MM.1S (cell line): ENCODE measurements around the gene HOXD9.

Source experiments
- DNase-seq: peaks from one replicate; pipeline ENCODE4 v3.0.0-alpha.2; 2015
- H2AFZ ChIP-seq: fragments of 300-600 bp; sonication (generic); 2 replicates; pipeline ENCODE4 v1.6.0; 2016; ENCODE audit warnings: antibody characterized with exemption, low read length
- H3F3A ChIP-seq: fragments of 300-600 bp; sonication (generic); 2 replicates; pipeline ENCODE4 v1.6.1; 2016; ENCODE audit warnings: mild to moderate bottlenecking, antibody characterized with exemption, low read length, moderate library complexity, mixed read lengths; ENCODE audit not compliant: insufficient read depth
- H3K27ac ChIP-seq: fragments of 300-600 bp; sonication (generic); 2 replicates; pipeline ENCODE4 v1.5.1; 2016; ENCODE audit warnings: mild to moderate bottlenecking, low read length
- H3K27me3 ChIP-seq: fragments of 300-600 bp; sonication (generic); replicated peaks from 2 replicates; pipeline ENCODE4 v1.6.0; 2016; ENCODE audit warnings: low read length; ENCODE audit not compliant: insufficient read depth
- H3K36me3 ChIP-seq: fragments of 300-600 bp; sonication (generic); replicated peaks from 2 replicates; pipeline ENCODE4 v1.6.1; 2016; ENCODE audit warnings: mild to moderate bottlenecking, low read length, mixed read lengths; ENCODE audit not compliant: insufficient read depth
- H3K4me1 ChIP-seq: fragments of 300-600 bp; sonication (generic); 2 replicates; pipeline ENCODE4 v1.6.1; 2016; ENCODE audit warnings: low read length, mixed read lengths
- H3K4me2 ChIP-seq: fragments of 300-600 bp; sonication (generic); 2 replicates; pipeline ENCODE4 v1.6.0; 2016; ENCODE audit warnings: low read depth, low read length
- H3K4me3 ChIP-seq: fragments of 300-600 bp; sonication (generic); 2 replicates; pipeline ENCODE4 v1.5.1; 2016; ENCODE audit warnings: low read length, mixed read lengths
- H3K79me2 ChIP-seq: fragments of 300-600 bp; sonication (generic); 2 replicates; pipeline ENCODE4 v1.6.1; 2016; ENCODE audit warnings: mixed run types, low read length, mixed read lengths
- H3K9ac ChIP-seq: fragments of 300-600 bp; sonication (generic); 2 replicates; pipeline ENCODE4 v1.6.1; 2016; ENCODE audit warnings: low read length, mixed read lengths
- H3K9me2 ChIP-seq: fragments of 300-600 bp; sonication (generic); replicated peaks from 2 replicates; pipeline ENCODE4 v1.6.1; 2016; ENCODE audit warnings: mild to moderate bottlenecking, low read length, mixed read lengths; ENCODE audit not compliant: insufficient read depth
- H3K9me3 ChIP-seq: fragments of 300-600 bp; sonication (generic); replicated peaks from 2 replicates; pipeline ENCODE4 v1.6.1; 2016; ENCODE audit warnings: mild to moderate bottlenecking, low read length, mixed read lengths; ENCODE audit not compliant: insufficient read depth
- H4K20me1 ChIP-seq: fragments of 300-600 bp; sonication (generic); 2 replicates; pipeline ENCODE4 v1.6.1; 2016; ENCODE audit warnings: mild to moderate bottlenecking, low read length, moderate library complexity, mixed read lengths; ENCODE audit not compliant: insufficient read depth
- CTCF ChIP-seq: fragments of 300-600 bp; sonication (generic); IDR thresholded peaks from 2 replicates; pipeline ENCODE4 v1.5.1; 2016; ENCODE audit warnings: antibody characterized with exemption, low read length, mixed read lengths
- EZH2 ChIP-seq: fragments of 300-600 bp; sonication (generic); optimal IDR thresholded peaks from 2 replicates; pipeline ENCODE3; 2017; ENCODE audit warnings: low read depth, mild to moderate bottlenecking, antibody characterized with exemption, low read length, mixed read lengths
- EZH2phosphoT487 ChIP-seq: fragments of 300-600 bp; sonication (generic); IDR thresholded peaks from 2 replicates; pipeline ENCODE4 v1.6.1; 2018; ENCODE audit warnings: antibody characterized with exemption, low read length

HOXD9 gene

GRCh38 chr2:176133389-176133788, 10.9 kb downstream of the HOXD9 start:
- no peak overlapping the region for H3K4me2 ChIP-seq
- no peak overlapping the region for H3K9ac ChIP-seq
- H4K20me1 ChIP-seq: no peaks in the 10 kb centered on the region
- no peaks in the 10 kb centered on the region for H3F3A ChIP-seq
- H3K27ac ChIP-seq: no peak overlapping the region
- H3K9me3 ChIP-seq: no peaks in the 10 kb centered on the region
- no peak overlapping the region for H2AFZ ChIP-seq
- no peaks in the 10 kb centered on the region for H3K79me2 ChIP-seq
- no peaks in the 10 kb centered on the region for H3K9me2 ChIP-seq
- H3K4me3 ChIP-seq: no peak overlapping the region
- DNase-seq: no peak
- H3K27me3 ChIP-seq: peaks cover 14% of the 10 kb centered on the region; the same call in 1 of the 2 replicates
- peaks cover 13% of the 10 kb centered on the region for H3K4me1 ChIP-seq
- H3K36me3 ChIP-seq: no peaks in the 10 kb centered on the region
- no peak for TF ChIP-seq EZH2
- TF ChIP-seq EZH2phosphoT487: no peak
- no peak for TF ChIP-seq CTCF

GRCh38 chr2:176134035-176134434, 11.5 kb downstream of the HOXD9 start:
- no peaks in the 10 kb centered on the region for H3K79me2 ChIP-seq
- TF ChIP-seq EZH2phosphoT487 (no peak), EZH2 (no peak), CTCF (no peak)
- H3K9ac ChIP-seq: no peak overlapping the region
- H3K9me2 ChIP-seq: no peaks in the 10 kb centered on the region
- H3K36me3 ChIP-seq: no peaks in the 10 kb centered on the region
- peaks cover 13% of the 10 kb centered on the region for H3K4me1 ChIP-seq
- no peak for DNase-seq
- H2AFZ ChIP-seq: no peak overlapping the region
- no peak overlapping the region for H3K27ac ChIP-seq
- H4K20me1 ChIP-seq: no peaks in the 10 kb centered on the region
- H3K4me3 ChIP-seq: no peak overlapping the region
- no peaks in the 10 kb centered on the region for H3F3A ChIP-seq
- peaks cover 15% of the 10 kb centered on the region; the same call in 1 of the 2 replicates for H3K27me3 ChIP-seq
- H3K9me3 ChIP-seq: no peaks in the 10 kb centered on the region
- H3K4me2 ChIP-seq: no peak overlapping the region

- peaks cover 15% of the 10 kb centered on the region; the same call in 1 of the 2 replicates for H3K27me3 ChIP-seq
- H3K4me3 ChIP-seq: no peak overlapping the region
- H3K4me1 ChIP-seq: peaks cover 13% of the 10 kb centered on the region
- H3K9me3 ChIP-seq: no peaks in the 10 kb centered on the region
- H3K9me2 ChIP-seq: no peaks in the 10 kb centered on the region
- H3K79me2 ChIP-seq: no peaks in the 10 kb centered on the region
- no peak overlapping the region for H3K9ac ChIP-seq
- H2AFZ ChIP-seq: no peak overlapping the region
- H3K36me3 ChIP-seq: no peaks in the 10 kb centered on the region
- TF ChIP-seq CTCF (no peak), EZH2phosphoT487 (no peak), EZH2 (no peak)
- no peaks in the 10 kb centered on the region for H3F3A ChIP-seq
- no peaks in the 10 kb centered on the region for H4K20me1 ChIP-seq
- no peak overlapping the region for H3K27ac ChIP-seq
- H3K4me2 ChIP-seq: no peak overlapping the region
- no peak for DNase-seq
Measured at GRCh38 chr2:176135035-176135440, 12.5 kb downstream of the HOXD9 start.
